B cell (primary cell): ENCODE measurements around the gene SLC8B1. TPM values are rescaled to one million over a fixed set of nuclear protein-coding genes. Genes with fewer than 3 reads are reported as not detected.

ENCODE experiments used
- ATAC-seq: fragments of 200-7000 bp; cut with Tn5 transposase; one replicate; pipeline ENCODE4 v1.10.0; 2021; ENCODE audit warnings: low read depth, mild to moderate bottlenecking, moderate number of reproducible peaks, moderate library complexity
- CTCF ChIA-PET: fragments of 350-600 bp; sonication (Branson Sonifier 250); formaldehyde crosslinking; loops from one replicate; lab custom pipeline; 2021; ENCODE audit warnings: antibody characterized with exemption, inconsistent platforms; lab: Charles Lee
- POLR2A ChIA-PET: fragments of 350-600 bp; sonication (Branson Sonifier 250); formaldehyde crosslinking; loops from one replicate; lab custom pipeline; 2021; ENCODE audit warnings: antibody characterized with exemption; lab: Charles Lee
- DNase-seq: peaks from one replicate; pipeline ENCODE4 v3.0.0; 2013
- H2AFZ ChIP-seq: 2 replicates; pipeline ENCODE4 v1.6.1; 2012; ENCODE audit warnings: mild to moderate bottlenecking, low read depth, low read length; ENCODE audit not compliant: insufficient read depth, poor library complexity, severe bottlenecking
- H3K27ac ChIP-seq, 2 donors: 1 replicate in 1 of 2; 2 replicates in 1 of 2; pipeline ENCODE4 v1.5.1; 2012 to 2013; ENCODE audit warnings: low read length in 2 of 2, mild to moderate bottlenecking in 2 of 2, moderate library complexity in 1 of 2
- H3K27me3 ChIP-seq, 4 experiments: fragments of 200-600 bp in 1 of 4; sonication (generic) in 1 of 4; replicated peaks in 1 of 4; 1 replicate in 2 of 4; 2 replicates in 2 of 4; pipeline versions ENCODE4 v1.6.1 to v1.7.0; 2013 to 2016; ENCODE audit warnings: low read length in 3 of 4, mild to moderate bottlenecking in 2 of 4, mixed read lengths in 1 of 4, moderate library complexity in 1 of 4; ENCODE audit not compliant: insufficient read depth in 4 of 4, control insufficient read depth in 3 of 4; ENCODE audit errors: control extremely low read depth in 1 of 4
- H3K36me3 ChIP-seq, 2 experiments: replicated peaks in 1 of 2; 1 replicate in 1 of 2; 2 replicates in 1 of 2; pipeline versions ENCODE4 v1.6.1 to v1.7.1; 2013; ENCODE audit warnings: low read length in 1 of 2; ENCODE audit not compliant: insufficient read depth in 2 of 2, control insufficient read depth in 1 of 2; ENCODE audit errors: control extremely low read depth in 1 of 2, extremely low read depth in 1 of 2
- H3K4me1 ChIP-seq, 2 donors: fragments of 200-600 bp in 1 of 2; sonication (generic) in 1 of 2; 1 replicate in 1 of 2; 2 replicates in 1 of 2; pipeline versions ENCODE4 v1.5.1 to v1.6.1; 2013 to 2017; ENCODE audit warnings: low read length in 2 of 2; ENCODE audit not compliant: control insufficient read depth in 2 of 2, insufficient read depth in 2 of 2
- H3K4me2 ChIP-seq: replicated peaks from 2 replicates; pipeline ENCODE3; 2012; ENCODE audit warnings: mild to moderate bottlenecking, low read depth, low read length; ENCODE audit not compliant: poor library complexity, severe bottlenecking
- H3K4me3 ChIP-seq, 5 experiments: fragments of 200-600 bp in 1 of 5; sonication (generic) in 1 of 5; 1 replicate in 3 of 5; 2 replicates in 2 of 5; pipeline versions ENCODE4 v1.5.1 to v1.7.0; 2011 to 2016; ENCODE audit warnings: low read length in 4 of 5, mild to moderate bottlenecking in 4 of 5, low read depth in 2 of 5, control low read depth in 1 of 5, moderate library complexity in 1 of 5; ENCODE audit not compliant: insufficient read depth in 1 of 5; ENCODE audit errors: control extremely low read depth in 1 of 5, extremely low read depth in 1 of 5
- H3K79me2 ChIP-seq: fragments of 200-600 bp; sonication (generic); one replicate; pipeline ENCODE4 v1.6.0; 2016; ENCODE audit warnings: low read length; ENCODE audit not compliant: control insufficient read depth, insufficient read depth
- H3K9ac ChIP-seq: fragments of 200-600 bp; sonication (generic); 2 replicates; pipeline ENCODE4 v1.6.1; 2017; ENCODE audit warnings: mild to moderate bottlenecking, low read length, moderate library complexity
- H3K9me3 ChIP-seq, 3 donors: one replicate each; pipeline versions ENCODE4 v1.6.1 to v1.7.1; 2013; ENCODE audit warnings: low read length in 2 of 3; ENCODE audit not compliant: control insufficient read depth in 2 of 3, insufficient read depth in 1 of 3; ENCODE audit errors: control extremely low read depth in 1 of 3
- H4K20me1 ChIP-seq: 2 replicates; pipeline ENCODE4 v1.6.0; 2012; ENCODE audit warnings: mild to moderate bottlenecking, low read length; ENCODE audit not compliant: insufficient read depth, control insufficient read depth, poor library complexity, severe bottlenecking
- H3K27ac Mint-ChIP-seq: one replicate; pipeline ENCODE4 v1.8.0; 2021; ENCODE audit warnings: mixed read lengths
- H3K27me3 Mint-ChIP-seq: one replicate; pipeline ENCODE4 v1.8.0; 2021; ENCODE audit warnings: mixed read lengths
- H3K4me1 Mint-ChIP-seq: one replicate; pipeline ENCODE4 v1.8.0; 2021; ENCODE audit warnings: mixed read lengths
- H3K4me3 Mint-ChIP-seq: one replicate; pipeline ENCODE4 v1.8.0; 2021; ENCODE audit warnings: mixed read lengths
- H3K9me3 Mint-ChIP-seq: one replicate; pipeline ENCODE4 v1.8.0; 2022; ENCODE audit warnings: mixed read lengths; ENCODE audit not compliant: insufficient read depth
- EZH2 ChIP-seq: IDR thresholded peaks from 2 replicates; pipeline ENCODE4 v1.6.1; 2012; ENCODE audit warnings: borderline replicate concordance, low read depth, mild to moderate bottlenecking, moderate library complexity, low read length; ENCODE audit not compliant: insufficient read depth, poor library complexity, severe bottlenecking
- WGBS: methylation state at CpG from one replicate; pipeline ENCODE4 v1.1.5; 2013; ENCODE audit warnings: missing lambda C conversion rate; ENCODE audit not compliant: insufficient coverage; 5-methylcytosine and 5-hydroxymethylcytosine counted together
- intact Hi-C: fragments of 100-400 bp; cut with micrococcal nuclease; formaldehyde crosslinking; loops from one replicate; pipeline ENCODE4 v1.10.0; 2022
- polyA plus RNA-seq: library from polyadenylated mRNA; depleted of rRNA; stranded (reverse); fragments of >200 nt; gene quantifications from 2 replicates; pipeline ENCODE4 v1.2.3, GENCODE V29; 2012
- total RNA-seq, 2 donors: library from RNA; stranded (reverse); fragments of 120-200 nt in 1 of 2; gene quantifications; 1 replicate in 1 of 2; 2 replicates in 1 of 2; pipeline versions ENCODE4 v1.2.3 to v1.2.4, GENCODE V29; 2013 to 2022
- TF ChIP-seq, protein P1 (sequence below): fragments of 200-600 bp; IDR thresholded peaks from one replicate; pipeline ENCODE4 v1.8.0; 2022; ENCODE audit warnings: antibody characterized with exemption, mild to moderate bottlenecking

Gene SLC8B1
- total and polyA plus RNA-seq, 2 donors (not counting 1 experiment from before 2014, with no cell fraction given), result 18.7 to 35.6 TPM

DNA sequence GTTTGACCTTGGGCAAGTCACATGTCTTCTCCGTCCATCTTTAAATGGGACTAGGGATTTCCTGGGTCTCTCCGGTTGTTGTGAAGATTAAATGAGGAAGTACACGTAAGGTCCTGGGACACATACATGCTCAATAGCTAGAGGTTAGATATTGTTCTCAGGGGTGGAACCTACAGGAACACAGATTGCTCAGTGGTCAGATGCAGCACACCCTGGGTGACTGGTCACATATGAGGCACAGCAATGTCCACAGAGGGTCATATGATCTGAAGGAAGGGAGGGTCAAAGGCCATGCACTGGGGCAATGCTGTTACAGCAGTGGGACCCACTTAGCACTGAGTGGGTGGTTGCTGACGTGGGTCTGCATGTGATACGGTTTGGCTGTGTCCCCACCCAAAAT, 11.4 kb upstream of the SLC8B1 start:
- H4K20me1 ChIP-seq, result no peaks in the 10 kb centered on the region
- no peak overlapping the region for H3K4me2 ChIP-seq
- H2AFZ ChIP-seq, result no peak overlapping the region
- CTCF ChIA-PET, result no interaction called here
- H3K4me1 Mint-ChIP-seq, result peaks cover 6% of the 10 kb centered on the region
- 85% methylated on average over 3 of the region's 5 CpGs for WGBS
- no peak for ATAC-seq
- H3K27ac ChIP-seq, result no peak overlapping the region
- POLR2A ChIA-PET, result no interaction called here
- no peaks in the 10 kb centered on the region for H3K79me2 ChIP-seq
- H3K36me3 ChIP-seq, result no peaks in the 10 kb centered on the region
- no peak for TF ChIP-seq EZH2
- TF ChIP-seq, protein P1, sequence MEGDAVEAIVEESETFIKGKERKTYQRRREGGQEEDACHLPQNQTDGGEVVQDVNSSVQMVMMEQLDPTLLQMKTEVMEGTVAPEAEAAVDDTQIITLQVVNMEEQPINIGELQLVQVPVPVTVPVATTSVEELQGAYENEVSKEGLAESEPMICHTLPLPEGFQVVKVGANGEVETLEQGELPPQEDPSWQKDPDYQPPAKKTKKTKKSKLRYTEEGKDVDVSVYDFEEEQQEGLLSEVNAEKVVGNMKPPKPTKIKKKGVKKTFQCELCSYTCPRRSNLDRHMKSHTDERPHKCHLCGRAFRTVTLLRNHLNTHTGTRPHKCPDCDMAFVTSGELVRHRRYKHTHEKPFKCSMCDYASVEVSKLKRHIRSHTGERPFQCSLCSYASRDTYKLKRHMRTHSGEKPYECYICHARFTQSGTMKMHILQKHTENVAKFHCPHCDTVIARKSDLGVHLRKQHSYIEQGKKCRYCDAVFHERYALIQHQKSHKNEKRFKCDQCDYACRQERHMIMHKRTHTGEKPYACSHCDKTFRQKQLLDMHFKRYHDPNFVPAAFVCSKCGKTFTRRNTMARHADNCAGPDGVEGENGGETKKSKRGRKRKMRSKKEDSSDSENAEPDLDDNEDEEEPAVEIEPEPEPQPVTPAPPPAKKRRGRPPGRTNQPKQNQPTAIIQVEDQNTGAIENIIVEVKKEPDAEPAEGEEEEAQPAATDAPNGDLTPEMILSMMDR, result no peak
- H3K9ac ChIP-seq, result no peak overlapping the region
- peaks cover 15% of the 10 kb centered on the region for H3K27me3 Mint-ChIP-seq
- H3K27me3 ChIP-seq, result peaks cover 0 to 8% (median 0%) of the 10 kb centered on the region in 4 experiments
- H3K27ac Mint-ChIP-seq, result no peak overlapping the region
- H3K9me3 ChIP-seq, result no peaks in the 10 kb centered on the region
- H3K4me3 Mint-ChIP-seq, result no peak overlapping the region
- peaks cover 0 to 6% of the 10 kb centered on the region in 2 donors for H3K4me1 ChIP-seq
- intact Hi-C loops, result no loop called here
- no peaks in the 10 kb centered on the region for H3K9me3 Mint-ChIP-seq
- DNase-seq, result no peak
- no peak overlapping the region for H3K4me3 ChIP-seq

GRCh38 chr12:113345318-113345717, 10.4 kb upstream of the SLC8B1 start:
- no peak overlapping the region for H3K4me3 ChIP-seq
- no peak overlapping the region for H3K4me2 ChIP-seq
- intact Hi-C loops, result no loop called here
- 96% methylated on average over 4 of the region's 6 CpGs for WGBS
- peaks cover 8% of the 10 kb centered on the region for H3K4me1 Mint-ChIP-seq
- H3K9me3 ChIP-seq, result no peaks in the 10 kb centered on the region
- no peak overlapping the region for H3K27ac ChIP-seq
- TF ChIP-seq, protein P1, result no peak
- TF ChIP-seq EZH2, result no peak
- no peak overlapping the region for H3K9ac ChIP-seq
- no peaks in the 10 kb centered on the region for H4K20me1 ChIP-seq
- H3K27me3 ChIP-seq, result peaks cover 0 to 6% (median 0%) of the 10 kb centered on the region in 4 experiments
- no peak for ATAC-seq
- no peaks in the 10 kb centered on the region for H3K79me2 ChIP-seq
- DNase-seq, result no peak
- no peaks in the 10 kb centered on the region for H3K36me3 ChIP-seq
- ChIA-PET CTCF (no interaction called here), POLR2A (no interaction called here)
- no peaks in the 10 kb centered on the region for H3K9me3 Mint-ChIP-seq
- H3K4me1 ChIP-seq, result peaks cover 0 to 6% of the 10 kb centered on the region in 2 donors
- no peak overlapping the region for H3K27ac Mint-ChIP-seq
- peaks cover 9% of the 10 kb centered on the region for H3K27me3 Mint-ChIP-seq
- H2AFZ ChIP-seq, result no peak overlapping the region
- H3K4me3 Mint-ChIP-seq, result no peak overlapping the region
